Keratinocyte (primary cell): Measurements from ENCODE around the gene TTC39B. TPM values are rescaled to one million over a fixed set of nuclear protein-coding genes. Genes with fewer than 3 reads are reported as not detected.
A peak's percentile ranks its signal among the peaks of the same experiment; 100 is the strongest.

ENCODE experiments used
- DNase-seq: peaks from one replicate; pipeline ENCODE4 v3.0.0-alpha.2; 2011; ENCODE audit warnings: low read depth, missing footprints, low spot score
- FAIRE-seq: peaks from 2 replicates; lab custom pipeline; 2011; peaks lifted over from hg19 to GRCh38; lab: Jason Lieb, UNC
- H2AFZ ChIP-seq: 2 replicates; pipeline ENCODE4 v1.6.0; 2012; ENCODE audit warnings: low read length, control low read depth, inconsistent platforms; ENCODE audit not compliant: control insufficient read depth
- H3K27ac ChIP-seq: 2 replicates; pipeline ENCODE4 v1.5.1; 2011; ENCODE audit warnings: low read length; ENCODE audit not compliant: control insufficient read depth, insufficient read depth
- H3K27me3 ChIP-seq: 3 replicates; pipeline ENCODE4 v1.6.0; 2011; ENCODE audit warnings: low read length; ENCODE audit not compliant: control insufficient read depth, insufficient read depth; ENCODE audit errors: extremely low read depth
- H3K36me3 ChIP-seq, 2 experiments: 2 replicates in 1 of 2; 3 replicates in 1 of 2; pipeline ENCODE4 v1.5.1; 2011; ENCODE audit warnings: low read length in 2 of 2, mild to moderate bottlenecking in 1 of 2; ENCODE audit not compliant: control insufficient read depth in 2 of 2, insufficient read depth in 2 of 2; ENCODE audit errors: extremely low read depth in 1 of 2
- H3K4me1 ChIP-seq: 3 replicates; pipeline ENCODE4 v1.5.1; 2011; ENCODE audit warnings: low read length; ENCODE audit not compliant: control insufficient read depth, insufficient read depth; ENCODE audit errors: extremely low read depth
- H3K4me2 ChIP-seq: 3 replicates; pipeline ENCODE4 v1.6.0; 2011; ENCODE audit warnings: low read depth, low read length; ENCODE audit not compliant: control insufficient read depth, insufficient read depth; ENCODE audit errors: extremely low read depth
- H3K4me3 ChIP-seq, 3 experiments: fragments of 200-600 bp in 1 of 3; sonication (generic) in 1 of 3; 2 replicates in 2 of 3; 3 replicates in 1 of 3; pipeline ENCODE4 v1.5.1; 2011 to 2016; ENCODE audit warnings: low read length in 3 of 3, mild to moderate bottlenecking in 3 of 3, control low read depth in 2 of 3, inconsistent platforms in 1 of 3, low read depth in 1 of 3, mixed read lengths in 1 of 3, mixed run types in 1 of 3, moderate library complexity in 1 of 3; ENCODE audit not compliant: control insufficient read depth in 2 of 3, insufficient read depth in 2 of 3; ENCODE audit errors: extremely low read depth in 1 of 3
- H3K79me2 ChIP-seq: 2 replicates; pipeline ENCODE4 v1.6.0; 2012; ENCODE audit warnings: low read length; ENCODE audit not compliant: control insufficient read depth, insufficient read depth
- H3K9ac ChIP-seq: 3 replicates; pipeline ENCODE4 v1.6.0; 2011; ENCODE audit warnings: low read length; ENCODE audit not compliant: control insufficient read depth, insufficient read depth; ENCODE audit errors: extremely low read depth
- H3K9me1 ChIP-seq: 3 replicates; pipeline ENCODE4 v1.6.0; 2011; ENCODE audit warnings: low read length; ENCODE audit not compliant: control insufficient read depth, insufficient read depth; ENCODE audit errors: extremely low read depth
- H3K9me3 ChIP-seq: 2 replicates; pipeline ENCODE4 v1.5.1; 2012; ENCODE audit warnings: low read depth, low read length; ENCODE audit not compliant: control insufficient read depth
- H4K20me1 ChIP-seq: 3 replicates; pipeline ENCODE4 v1.6.0; 2011; ENCODE audit warnings: low read length; ENCODE audit not compliant: control insufficient read depth, insufficient read depth; ENCODE audit errors: extremely low read depth
- CTCF ChIP-seq, 3 experiments: IDR thresholded peaks in 1 of 3; conservative IDR thresholded peaks in 1 of 3; optimal IDR thresholded peaks in 1 of 3; 2 replicates in 2 of 3; 3 replicates in 1 of 3; pipeline versions ENCODE3 to v1.5.1; 2011; ENCODE audit warnings: low read length in 3 of 3, mild to moderate bottlenecking in 3 of 3, moderate library complexity in 2 of 3, control low read depth in 1 of 3, inconsistent platforms in 1 of 3; ENCODE audit not compliant: insufficient read depth in 2 of 3; ENCODE audit errors: extremely low read depth in 1 of 3
- EZH2 ChIP-seq: IDR thresholded peaks from one replicate; pipeline ENCODE4 v1.6.1; 2012; ENCODE audit warnings: inconsistent platforms, mild to moderate bottlenecking, low read length, moderate library complexity
- dilution Hi-C: fragments of 300-500 bp; cut with MboI; formaldehyde crosslinking; loops from one replicate; pipeline ENCODE4 v1.7.0; 2020; ENCODE audit warnings: low sequenced_read_pairs; ENCODE audit not compliant: extremely low pct_ligation_motif_present
- polyA minus RNA-seq, 3 experiments: library from RNA; depleted of rRNA, polyadenylated mRNA; stranded (reverse); fragments of >200 nt; gene quantifications; 1 replicate in 1 of 3; 2 replicates in 1 of 3; 3 replicates in 1 of 3; pipeline ENCODE4 v1.2.3, GENCODE V29; 2011
- polyA plus RNA-seq, 5 experiments: library from polyadenylated mRNA; depleted of rRNA in 3 of 5; stranded (reverse) in 3 of 5; stranded (forward) in 1 of 5; unstranded in 1 of 5; fragments of >200 nt; gene quantifications; 1 replicate in 1 of 5; 2 replicates in 3 of 5; 3 replicates in 1 of 5; pipeline versions ENCODE4 v1.2.1 to v1.2.3, GENCODE V29; 2011 to 2012; ENCODE audit warnings: missing spikeins in 2 of 5, low read depth in 1 of 5, low replicate concordance in 1 of 5

Gene TTC39B
- polyA plus RNA-seq (6.3 to 9.7 TPM (median 7.0 TPM) in 3 replicates), polyA minus RNA-seq (8.2 to 23.4 TPM (median 23.2 TPM) in 3 replicates)
- polyA plus RNA-seq (2011; ENCODE audit: low read depth), result 20.8 TPM
- polyA plus RNA-seq (2011; cell fraction: cytosol; rRNA removed), result 2.6 and 5.1 TPM in 2 replicates
- polyA plus RNA-seq (2011; cell fraction: nucleus; rRNA removed), result 10.1 and 10.4 TPM in 2 replicates
- 5.6 and 19.3 TPM in 2 replicates for polyA plus RNA-seq (2012; ENCODE audit: low replicate concordance)
- polyA minus RNA-seq (2011; cell fraction: cytosol; rRNA and poly(A)+ RNA removed), result 4.0 TPM
- polyA minus RNA-seq (2011; cell fraction: nucleus; rRNA and poly(A)+ RNA removed), result 10.8 and 24.8 TPM in 2 replicates

- Histone ChIP-seq H3K79me2 (peaks cover 2% of the 10 kb centered on the region), H3K27me3 (no peaks in the 10 kb centered on the region), H3K36me3 (no peaks in the 10 kb centered on the region), H3K4me3 (peak within 1 kb of the TSS; percentile 76 to 85 (median 85)), H3K4me2 (peak within 1 kb of the TSS; percentile 88), H3K9me1 (no peaks in the 10 kb centered on the region), H3K9me3 (no peaks in the 10 kb centered on the region), H3K27ac (peak within 1 kb of the TSS; percentile 80), H4K20me1 (no peaks in the 10 kb centered on the region), H2AFZ (peak within 1 kb of the TSS; percentile 91), H3K9ac (peak within 1 kb of the TSS; percentile 85), H3K4me1 (peaks cover 15% of the 10 kb centered on the region)
- peak; percentile 86 for FAIRE-seq
- DNase-seq, result peak; percentile 45
- dilution Hi-C loops, result no loop called here
- TF ChIP-seq EZH2, result no peak
- peak in 2 of 3 experiments; percentile 1 to 4 for TF ChIP-seq CTCF (optimal IDR thresholded peaks at IDR 0.05 in 1 of 3, IDR thresholded peaks at IDR 0.05 in 1 of 3, conservative IDR thresholded peaks at IDR 0.05 in 1 of 3; ENCODE audit: extremely low read depth in 1 of 3, insufficient read depth in 2 of 3, low read length in 3 of 3)
Observed at GRCh38 chr9:15306757-15307522, at the start of gene TTC39B. Gene TTC39B (minus strand): TSS chr9:15307216. CDS start chr9:15307125, 91 bp downstream.

- Histone ChIP-seq H2AFZ (no peak overlapping the region), H3K9ac (no peak overlapping the region), H3K27me3 (no peaks in the 10 kb centered on the region), H3K4me3 (no peak overlapping the region), H3K4me2 (no peak overlapping the region), H3K36me3 (no peaks in the 10 kb centered on the region), H3K4me1 (no peaks in the 10 kb centered on the region), H3K27ac (no peak overlapping the region), H3K9me1 (no peaks in the 10 kb centered on the region), H3K9me3 (no peaks in the 10 kb centered on the region), H3K79me2 (no peaks in the 10 kb centered on the region), H4K20me1 (no peaks in the 10 kb centered on the region)
- dilution Hi-C loops, result no loop called here
- FAIRE-seq (no peak), DNase-seq (no peak)
- TF ChIP-seq CTCF (optimal IDR thresholded peaks at IDR 0.05 in 1 of 3, IDR thresholded peaks at IDR 0.05 in 1 of 3, conservative IDR thresholded peaks at IDR 0.05 in 1 of 3; ENCODE audit: extremely low read depth in 1 of 3, insufficient read depth in 2 of 3, low read length in 3 of 3), result no peak
- TF ChIP-seq EZH2, result no peak
Observed at GRCh38 chr9:15355669-15356068, 48.7 kb upstream of the TTC39B start.
